ENCODE results near the gene RPS6KB2.

DNA sequence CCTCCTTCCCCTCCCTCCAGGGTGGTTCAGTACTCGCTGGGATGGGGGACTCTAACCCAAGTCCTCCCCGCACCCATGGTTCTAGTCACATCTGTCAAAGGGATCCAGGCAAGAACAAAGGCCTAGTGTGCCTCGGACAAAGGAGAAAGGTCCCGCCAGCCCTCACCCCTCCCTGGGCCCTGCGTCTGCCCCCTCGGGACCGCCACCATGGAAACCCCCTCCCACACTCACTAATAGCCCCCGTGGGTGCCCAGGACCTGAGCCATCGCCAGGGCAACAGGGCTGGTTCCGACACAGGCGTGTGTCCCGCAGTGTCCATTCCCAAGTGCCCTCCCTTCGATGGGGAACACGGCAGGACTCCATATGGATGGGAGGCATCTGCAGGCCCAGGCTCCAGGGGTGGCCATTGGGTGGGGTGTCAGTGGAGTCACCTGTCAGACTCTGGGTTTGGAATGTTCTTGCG, 17.9 kb upstream of the RPS6KB2 start:
- TF ChIP-seq CTCF (IDR thresholded peaks at IDR 0.05) = no peak
- TF ChIP-seq POLR2A (IDR thresholded peaks at IDR 0.05; ENCODE audit: low read depth) = no peak
